ENCODE data around the gene H2AZ2.

DNA sequence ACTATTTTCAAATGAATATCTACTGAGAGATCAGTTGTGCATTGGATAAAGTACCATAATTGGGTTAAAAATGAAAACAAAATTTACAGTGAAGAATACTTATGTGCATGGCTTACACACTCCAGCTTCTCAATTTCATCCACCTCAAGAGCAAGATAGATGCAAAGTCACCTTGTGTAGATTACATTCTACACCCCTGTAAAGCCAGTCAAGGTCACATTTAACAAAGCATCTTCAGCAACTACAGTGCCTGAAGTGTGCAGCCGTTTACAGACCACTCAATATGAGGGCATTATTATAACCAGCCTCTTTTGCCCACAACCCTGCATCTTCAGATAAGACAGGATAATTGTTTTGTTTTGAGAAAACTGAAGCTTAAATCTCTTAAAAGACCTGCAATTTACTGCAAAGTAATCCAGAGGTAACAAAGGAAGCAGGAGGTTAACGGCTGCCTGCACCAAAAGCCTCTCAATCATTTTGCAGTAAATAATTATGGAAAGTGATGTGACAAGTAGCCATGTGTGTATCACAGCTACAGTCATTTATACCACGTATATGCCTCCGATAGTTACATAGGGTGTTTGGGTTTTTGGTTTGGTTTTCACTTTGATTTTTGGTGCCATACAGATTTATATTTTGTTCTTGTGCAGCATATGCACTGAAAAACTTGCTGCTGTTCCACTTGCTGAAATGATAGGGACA lies 32.6 kb upstream of the H2AZ2 start:
- TF ChIP-seq, protein P1, sequence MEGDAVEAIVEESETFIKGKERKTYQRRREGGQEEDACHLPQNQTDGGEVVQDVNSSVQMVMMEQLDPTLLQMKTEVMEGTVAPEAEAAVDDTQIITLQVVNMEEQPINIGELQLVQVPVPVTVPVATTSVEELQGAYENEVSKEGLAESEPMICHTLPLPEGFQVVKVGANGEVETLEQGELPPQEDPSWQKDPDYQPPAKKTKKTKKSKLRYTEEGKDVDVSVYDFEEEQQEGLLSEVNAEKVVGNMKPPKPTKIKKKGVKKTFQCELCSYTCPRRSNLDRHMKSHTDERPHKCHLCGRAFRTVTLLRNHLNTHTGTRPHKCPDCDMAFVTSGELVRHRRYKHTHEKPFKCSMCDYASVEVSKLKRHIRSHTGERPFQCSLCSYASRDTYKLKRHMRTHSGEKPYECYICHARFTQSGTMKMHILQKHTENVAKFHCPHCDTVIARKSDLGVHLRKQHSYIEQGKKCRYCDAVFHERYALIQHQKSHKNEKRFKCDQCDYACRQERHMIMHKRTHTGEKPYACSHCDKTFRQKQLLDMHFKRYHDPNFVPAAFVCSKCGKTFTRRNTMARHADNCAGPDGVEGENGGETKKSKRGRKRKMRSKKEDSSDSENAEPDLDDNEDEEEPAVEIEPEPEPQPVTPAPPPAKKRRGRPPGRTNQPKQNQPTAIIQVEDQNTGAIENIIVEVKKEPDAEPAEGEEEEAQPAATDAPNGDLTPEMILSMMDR (IDR thresholded peaks at IDR 0.05; ENCODE audit: low read length), result no peak
- no peak for TF ChIP-seq EZH2 (IDR thresholded peaks at IDR 0.05; ENCODE audit: borderline replicate concordance, low read length)
